Adrenal gland (tissue), 5 donors: ENCODE results near the gene ADD3.

ENCODE experiments used
- CTCF ChIP-seq, 6 experiments: fragments of 450-650 bp in 4 of 6; fragments of 200-600 bp in 2 of 6; sonication (generic) in 1 of 6; IDR thresholded peaks; 1 replicate in 5 of 6; 2 replicates in 1 of 6; pipeline versions ENCODE4 v1.5.1 to v1.8.0; 2016 to 2021; ENCODE audit warnings: antibody characterized with exemption in 6 of 6, mild to moderate bottlenecking in 2 of 6, moderate library complexity in 1 of 6
- POLR2A ChIP-seq, 2 donors: fragments of 450-650 bp; IDR thresholded peaks; one replicate each; pipeline ENCODE4 v1.6.1; 2017; ENCODE audit warnings: antibody characterized with exemption in 2 of 2, mild to moderate bottlenecking in 2 of 2, moderate library complexity in 1 of 2
- donor health status: DM: no; HTN: no; CAD: no.

DNA sequence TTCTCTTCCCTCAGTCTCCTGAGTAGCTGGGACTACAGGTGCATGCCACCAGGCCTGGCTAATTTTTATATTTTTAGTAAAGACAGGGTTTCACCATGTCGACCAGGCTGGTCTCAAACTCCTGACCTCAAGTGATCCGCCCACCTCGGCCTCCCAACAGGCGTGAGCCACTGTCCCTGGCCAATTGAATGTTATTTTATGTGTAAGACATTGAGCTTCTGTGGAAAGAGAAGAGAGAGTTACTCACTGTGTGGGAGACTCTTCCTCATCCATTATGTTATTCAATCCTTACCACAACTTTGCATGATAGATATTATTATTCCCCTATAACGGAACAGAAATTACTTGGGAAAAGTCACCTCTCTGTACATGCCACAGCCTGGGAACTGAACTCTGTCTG lies 167.0 kb downstream of the ADD3 start:
- TF ChIP-seq CTCF (IDR thresholded peaks at IDR 0.05): no peak
- TF ChIP-seq POLR2A (IDR thresholded peaks at IDR 0.05): no peak
